HG02938 (cell line): Measurements from ENCODE around the gene RBM28.
"Not testable (repeated sequence)": the region's sequence is repeated elsewhere in the genome, so short reads cannot be mapped to it uniquely, and the experiment has no call there.

ENCODE experiments used
- ATAC-seq: cut with Tn5 transposase; IDR thresholded peaks from one replicate; pipeline ENCODE4 v1.9.1; 2021; ENCODE audit warnings: mild to moderate bottlenecking, moderate library complexity; ENCODE audit not compliant: unreplicated experiment

The RBM28 gene

DNA sequence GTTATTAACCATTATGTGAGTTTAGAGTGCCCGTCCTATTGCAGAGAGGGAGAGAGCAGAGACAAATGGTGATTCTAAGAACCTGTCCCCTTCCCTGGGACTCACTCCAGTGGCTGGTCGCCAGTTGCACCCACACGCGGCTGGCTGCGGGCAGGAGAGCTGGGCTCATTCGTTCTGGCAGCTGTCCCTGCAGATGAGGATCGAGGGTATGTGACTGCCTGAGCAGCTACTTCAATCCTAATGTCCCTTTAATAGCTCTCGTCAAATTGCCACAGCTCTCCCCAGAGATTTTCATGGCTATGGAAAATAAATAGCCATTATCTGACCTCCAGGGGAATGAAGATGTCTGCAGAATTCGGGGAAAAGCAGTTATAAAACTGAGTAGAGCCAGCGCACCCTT, 41.6 kb downstream of the RBM28 start:
- no peak for ATAC-seq

DNA sequence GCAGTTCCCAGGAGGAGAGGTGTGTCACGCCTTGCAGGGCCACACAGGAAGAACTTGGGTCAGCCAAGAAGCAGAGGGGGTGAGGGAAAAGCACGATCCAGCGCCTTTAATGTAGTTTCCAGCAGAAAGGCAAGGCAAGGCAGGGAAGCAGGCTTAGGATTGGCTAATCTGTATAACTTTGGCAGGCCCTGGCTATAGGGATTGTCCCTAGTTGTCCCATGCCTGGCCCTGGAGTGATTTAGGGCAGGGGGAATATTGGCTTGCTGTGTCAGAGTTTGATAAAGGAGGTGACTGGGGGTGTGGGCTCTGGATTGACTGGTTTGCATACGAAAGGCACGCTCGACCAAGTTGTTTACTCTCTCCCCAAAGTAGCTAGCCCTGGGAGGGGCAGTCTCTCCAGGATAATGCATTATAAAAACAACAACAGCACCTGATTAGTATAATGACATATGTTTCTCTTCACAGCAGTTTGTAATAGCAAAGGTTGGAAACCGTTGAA, 44.5 kb downstream of the RBM28 start:
- ATAC-seq = no peak

DNA sequence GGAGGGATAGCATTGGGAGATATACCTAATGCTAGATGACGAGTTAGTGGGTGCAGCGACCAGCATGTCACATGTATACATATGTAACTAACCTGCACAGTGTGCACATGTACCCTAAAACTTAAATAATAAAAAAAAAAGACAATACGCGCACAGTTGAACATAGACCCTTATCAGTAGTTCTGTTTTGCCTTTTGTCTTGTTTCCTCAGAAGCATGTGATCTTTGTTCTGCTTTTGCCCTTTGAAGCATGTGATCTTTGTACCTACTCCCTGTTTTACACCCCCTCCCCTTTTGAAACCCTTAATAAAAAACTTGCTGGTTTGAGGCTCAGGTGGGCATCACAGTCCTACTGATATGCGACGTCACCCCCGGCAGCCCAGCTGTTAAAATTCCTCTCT, 45.7 kb downstream of the RBM28 start:
- ATAC-seq = not testable (repeated sequence)

DNA sequence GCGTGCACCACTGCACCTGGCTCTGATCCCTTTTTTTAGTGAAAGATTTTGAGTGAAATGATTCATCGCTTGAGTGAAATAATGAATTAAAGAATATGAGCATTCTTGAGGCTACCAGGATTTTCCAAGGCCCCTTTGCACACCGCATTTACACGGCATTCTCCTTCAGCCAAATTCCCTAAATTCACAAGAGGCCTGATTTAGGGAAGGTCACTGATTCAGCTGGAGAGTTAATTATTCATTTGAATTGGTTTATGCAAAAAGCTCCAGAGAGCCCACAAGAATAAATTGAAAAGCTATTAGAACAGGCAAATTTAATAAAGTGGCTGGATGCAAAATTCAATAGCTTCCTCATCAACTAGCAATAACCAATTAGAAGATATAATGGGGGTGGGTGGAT, 56.2 kb downstream of the RBM28 start:
- ATAC-seq = no peak

DNA sequence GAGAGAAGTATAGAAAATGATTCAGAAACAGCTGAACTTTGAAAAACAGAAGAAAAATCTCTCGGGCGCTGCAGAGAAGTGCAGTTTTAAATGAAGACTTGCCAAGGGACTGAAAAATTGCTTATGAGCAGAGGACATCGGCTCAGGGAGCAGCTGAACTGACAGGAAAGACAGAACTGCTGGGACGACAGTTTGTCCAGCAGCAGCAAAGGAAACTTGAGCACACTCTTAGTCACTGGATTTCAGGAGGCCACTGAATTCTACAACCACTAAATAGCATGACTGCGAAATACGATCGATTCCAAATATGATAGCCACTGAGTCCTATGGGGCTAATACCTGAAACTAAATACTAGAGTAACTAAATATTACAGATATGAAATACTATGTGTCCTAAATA, 59.6 kb downstream of the RBM28 start:
- ATAC-seq = no peak

DNA sequence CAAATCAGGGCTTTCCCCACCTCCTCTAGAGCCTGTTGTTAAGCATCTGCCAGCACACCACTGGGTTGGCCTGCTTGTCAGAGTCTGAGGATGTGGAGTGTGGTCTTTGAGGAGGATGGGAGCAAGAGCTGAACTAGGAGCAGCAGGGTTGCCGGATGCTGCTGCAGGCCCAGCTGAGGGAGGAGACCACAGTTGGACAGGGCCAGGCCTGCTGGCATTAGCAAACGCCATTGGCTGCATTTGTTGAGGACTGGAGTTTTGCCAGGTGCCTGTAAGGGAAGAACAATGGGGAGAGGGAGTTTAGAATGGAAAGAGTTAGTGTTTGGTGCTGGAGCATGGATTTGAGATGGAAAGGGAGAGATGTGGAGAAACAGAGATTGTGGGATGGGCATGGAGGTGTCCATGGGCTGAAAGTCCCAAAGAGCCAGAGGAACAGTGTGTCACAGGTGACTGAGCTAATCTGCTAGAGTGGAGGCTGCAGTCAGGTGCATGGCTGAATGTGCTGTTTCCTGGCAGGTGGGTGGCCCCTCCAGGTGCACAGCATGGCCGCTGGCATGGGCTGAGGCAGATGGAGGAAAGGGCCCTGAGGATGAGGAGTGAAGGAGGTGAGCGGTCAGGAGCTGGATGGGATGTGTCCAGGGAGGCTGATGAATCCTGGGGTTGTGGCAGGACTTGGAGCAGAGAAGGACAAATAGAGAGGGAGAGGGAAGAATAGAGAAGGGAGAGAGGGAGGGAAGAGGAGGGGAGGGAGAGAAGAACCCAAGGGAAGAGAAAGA, 61.9 kb downstream of the RBM28 start:
- ATAC-seq = no peak

DNA sequence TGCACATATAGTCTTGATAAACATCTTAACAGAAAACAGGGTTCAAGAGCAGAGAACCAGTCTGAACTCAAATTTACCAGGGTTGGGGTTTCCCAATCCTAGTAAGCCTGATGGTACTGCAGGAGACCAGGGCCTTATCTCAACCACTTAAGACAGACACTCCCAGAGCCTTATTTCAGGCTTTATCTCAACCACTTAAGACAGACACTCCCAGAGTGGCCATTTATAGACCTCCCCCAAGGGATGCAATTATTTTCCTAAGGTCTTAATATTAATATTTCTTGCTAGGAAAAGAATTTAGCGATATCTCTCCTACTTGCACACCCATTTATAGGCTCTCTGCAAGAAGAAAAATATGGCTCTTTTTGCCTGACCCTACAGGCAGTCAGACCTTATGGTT, 63.3 kb downstream of the RBM28 start:
- ATAC-seq = not testable (repeated sequence)

DNA sequence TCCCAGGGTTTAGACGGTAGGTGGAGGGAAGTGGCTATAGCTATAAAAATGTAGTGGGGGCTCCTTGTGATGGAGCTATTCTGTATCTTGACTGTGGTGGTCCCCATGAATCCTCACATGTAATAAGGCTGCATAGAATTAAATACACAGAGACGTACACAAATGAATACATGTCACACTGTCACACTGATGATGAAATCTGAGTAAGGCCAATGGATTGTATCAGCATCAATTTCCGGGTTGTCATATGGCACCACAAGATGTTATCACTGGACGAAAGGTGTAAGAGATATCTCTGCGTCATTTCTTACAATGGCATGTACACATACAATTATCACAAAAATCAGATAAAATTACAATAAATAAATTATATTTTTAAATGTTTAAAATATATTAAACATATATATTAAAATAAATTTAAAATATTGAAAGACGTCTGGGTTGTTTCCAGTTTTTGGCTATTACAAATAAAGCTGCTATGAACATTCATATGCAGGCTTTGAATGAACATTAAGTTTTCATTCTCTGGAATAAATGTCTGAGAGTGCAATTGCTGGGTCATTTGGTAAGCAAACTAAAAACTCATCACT, 64.5 kb downstream of the RBM28 start:
- ATAC-seq = no peak

DNA sequence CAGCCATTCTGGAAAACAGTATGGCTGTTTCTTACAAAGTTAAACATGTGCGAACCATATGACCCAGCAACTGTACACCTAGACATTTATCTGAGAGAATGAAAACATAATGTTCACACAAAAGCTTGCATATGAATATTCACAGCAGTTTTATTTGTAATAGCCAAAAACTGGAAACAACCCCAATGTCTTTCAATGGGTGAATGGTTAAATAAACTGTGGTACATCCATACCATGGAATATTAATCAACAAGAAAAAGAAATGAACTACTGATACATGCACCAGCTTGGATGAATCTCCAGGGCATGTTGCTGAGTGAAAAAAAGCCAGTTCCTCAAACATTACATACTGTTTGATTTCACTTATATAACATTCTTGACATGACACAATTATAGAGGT, 65.3 kb downstream of the RBM28 start:
- ATAC-seq = no peak

DNA sequence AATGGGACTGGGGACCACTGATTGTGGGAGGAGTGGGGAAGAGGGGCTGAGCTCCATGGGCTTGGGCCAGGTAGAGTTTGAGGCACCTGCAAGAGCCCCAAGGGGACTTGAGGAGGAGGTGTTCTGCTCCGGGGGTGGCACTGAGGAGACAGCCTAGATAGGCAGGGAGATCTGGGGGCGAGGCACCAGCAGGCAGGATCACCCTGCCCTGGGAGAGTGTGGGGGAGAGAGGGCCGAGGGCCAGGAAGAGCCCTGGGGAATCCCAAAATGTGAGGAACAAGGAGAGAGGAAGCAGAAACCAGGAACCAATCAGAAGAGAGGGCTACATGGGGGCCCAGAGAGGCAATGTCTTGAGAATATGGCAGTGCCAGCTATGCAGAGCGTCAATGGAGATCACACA, 68.0 kb downstream of the RBM28 start:
- no peak for ATAC-seq

DNA sequence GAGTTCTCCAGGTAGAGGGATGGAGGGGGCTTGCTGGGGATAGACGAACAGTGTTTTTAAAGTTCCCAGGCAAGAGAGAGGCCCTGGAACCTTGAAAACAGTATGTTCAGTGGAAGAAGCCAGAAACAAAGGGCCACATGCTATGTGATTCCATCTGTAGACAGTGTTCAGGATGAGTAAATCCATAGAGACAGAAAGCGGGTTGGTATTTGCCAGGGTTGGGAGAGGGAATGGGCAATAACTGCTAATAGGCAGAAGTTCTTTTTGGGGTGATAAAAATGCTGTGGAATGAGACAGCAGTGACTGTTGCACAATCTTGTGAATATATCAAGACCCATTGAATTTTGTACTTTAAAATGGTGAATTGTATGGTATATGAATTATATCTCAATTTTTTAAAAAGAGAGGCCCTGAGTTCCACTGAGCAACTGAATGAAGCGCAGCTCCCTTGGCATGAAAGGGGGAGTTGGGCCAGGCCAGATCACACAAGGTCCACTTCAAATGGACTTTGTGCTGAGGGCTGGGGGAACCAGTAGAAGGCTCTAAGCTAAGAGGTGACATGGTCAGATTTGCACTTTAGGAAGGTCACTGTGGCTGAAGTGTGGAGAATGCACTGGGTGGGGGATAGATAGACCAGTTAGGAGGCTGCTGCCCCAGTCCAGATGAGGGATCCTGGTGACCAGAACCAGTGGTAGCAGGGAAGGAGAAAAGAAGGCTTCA, 68.7 kb downstream of the RBM28 start:
- no peak for ATAC-seq

DNA sequence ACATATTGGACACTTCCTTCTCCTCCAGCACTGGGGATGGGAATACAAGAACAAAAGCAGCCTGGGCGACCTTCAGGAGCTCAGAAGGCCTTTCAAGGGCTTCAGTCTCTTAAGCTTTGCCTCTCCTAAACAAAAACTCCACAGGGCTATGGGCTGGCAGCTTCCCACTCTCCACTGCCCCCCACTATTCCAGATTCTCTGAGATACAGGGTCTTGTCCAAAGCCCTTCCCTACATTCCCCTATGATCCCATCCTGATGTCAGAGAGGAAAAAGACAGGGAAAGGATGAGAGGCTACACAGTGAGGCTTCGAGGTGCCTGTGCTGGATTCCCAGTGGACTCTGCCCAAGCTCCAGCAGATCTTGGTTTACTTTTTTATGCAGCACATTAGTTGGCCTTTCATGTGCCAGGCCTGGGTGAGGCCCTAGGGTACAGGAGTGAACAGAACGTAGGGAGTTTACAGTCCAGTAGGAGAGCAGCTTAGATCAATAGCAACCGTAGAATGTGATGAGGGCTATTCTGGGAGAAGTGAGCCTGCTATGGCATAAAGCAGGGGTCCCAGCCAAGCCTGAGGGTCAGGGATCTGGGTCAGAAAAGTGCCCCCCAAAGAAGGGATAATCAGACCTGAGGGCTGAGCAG, 69.3 kb downstream of the RBM28 start:
- no peak for ATAC-seq

DNA sequence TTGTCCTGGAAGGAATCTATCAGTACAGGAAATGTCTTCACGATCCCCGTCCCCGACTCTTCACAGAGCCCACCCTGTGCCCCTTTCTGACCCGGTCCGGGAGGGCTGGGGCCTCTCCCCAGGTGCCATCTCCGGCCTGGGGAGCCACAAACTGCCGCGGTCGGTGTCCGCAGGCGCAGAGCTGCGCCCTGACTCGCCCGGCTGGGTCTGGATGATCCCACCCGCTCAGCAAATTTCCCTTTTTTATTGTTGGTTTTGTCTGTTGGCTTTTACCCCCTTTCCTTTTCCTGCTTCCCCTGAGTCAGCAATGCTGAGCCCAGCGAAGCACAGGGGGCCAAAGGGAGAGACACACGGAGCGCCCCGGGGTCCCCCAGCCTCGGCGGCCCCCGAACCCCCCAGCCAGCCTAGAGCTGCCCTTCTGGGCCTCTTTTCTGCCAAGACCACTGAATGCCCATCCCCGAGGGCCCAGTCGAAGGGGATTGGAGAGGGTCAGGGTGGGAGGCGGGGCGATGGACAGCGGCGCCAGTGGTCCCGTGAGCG, 71.7 kb downstream of the RBM28 start:
- no peak for ATAC-seq

DNA sequence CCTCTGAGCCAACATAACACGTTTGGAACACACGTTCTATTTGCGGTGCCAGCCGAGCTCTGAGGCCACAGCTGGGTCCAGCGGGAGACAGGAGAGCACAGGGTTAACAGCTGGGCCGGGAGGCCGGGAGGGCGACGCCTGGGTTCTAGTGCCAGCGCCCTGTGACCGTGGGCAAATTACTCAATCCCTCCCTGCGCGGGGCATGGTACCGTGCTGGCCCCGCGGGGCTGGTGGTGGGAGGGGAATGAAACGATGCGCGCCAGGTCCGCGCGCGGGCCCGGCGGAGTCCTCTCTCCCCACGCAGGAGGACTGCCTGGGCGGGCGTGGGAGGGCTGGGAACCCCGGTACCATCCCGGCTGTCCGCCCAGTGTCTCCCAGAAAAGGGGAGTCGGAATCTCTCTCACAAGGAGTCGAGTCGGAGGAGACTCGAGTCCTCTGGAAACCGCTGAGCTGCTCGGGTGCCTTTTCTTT, 72.2 kb downstream of the RBM28 start:
- ATAC-seq = no peak

DNA sequence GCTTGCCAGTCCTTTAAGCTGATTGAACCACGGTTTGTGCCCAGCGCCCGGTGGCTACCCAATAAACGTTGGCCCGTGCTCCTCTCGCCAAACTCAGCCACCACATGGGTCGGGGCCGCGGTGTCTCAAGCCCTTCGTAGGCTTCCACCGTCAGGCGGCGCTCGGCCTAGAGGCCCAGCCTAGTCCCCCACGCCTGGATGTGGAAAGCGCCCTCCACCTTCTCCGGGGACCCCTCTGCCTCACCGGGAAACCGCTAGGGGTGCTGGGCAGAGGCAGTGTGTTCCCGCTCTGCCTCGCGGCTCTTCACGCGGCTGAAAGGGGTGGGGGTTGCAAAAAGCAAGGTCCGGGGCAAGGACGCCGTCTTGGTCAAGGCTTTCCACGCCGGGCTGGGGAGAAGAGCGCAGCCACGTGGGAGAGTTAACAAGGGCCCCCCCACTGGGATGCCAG, 72.9 kb downstream of the RBM28 start:
- ATAC-seq = no peak

DNA sequence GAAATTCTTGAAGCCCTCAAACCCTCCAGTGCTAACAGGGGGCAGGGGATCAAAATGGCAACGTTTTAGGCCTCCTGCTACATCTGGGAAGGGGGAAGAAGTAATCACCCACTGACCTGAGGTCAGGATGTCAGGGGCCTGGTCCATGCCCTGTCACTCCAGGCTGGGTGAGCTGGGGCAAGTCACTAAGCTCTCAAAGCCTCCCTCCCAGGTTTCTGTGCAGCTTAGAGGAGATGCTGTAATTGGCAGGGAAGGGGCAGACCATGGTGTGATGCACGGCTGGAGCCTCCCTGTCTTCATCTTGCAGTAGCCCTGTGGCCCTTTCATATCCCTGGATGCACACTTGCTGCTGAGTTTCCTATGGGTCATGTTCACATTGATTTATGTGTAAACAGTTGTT, 75.5 kb downstream of the RBM28 start:
- no peak for ATAC-seq

DNA sequence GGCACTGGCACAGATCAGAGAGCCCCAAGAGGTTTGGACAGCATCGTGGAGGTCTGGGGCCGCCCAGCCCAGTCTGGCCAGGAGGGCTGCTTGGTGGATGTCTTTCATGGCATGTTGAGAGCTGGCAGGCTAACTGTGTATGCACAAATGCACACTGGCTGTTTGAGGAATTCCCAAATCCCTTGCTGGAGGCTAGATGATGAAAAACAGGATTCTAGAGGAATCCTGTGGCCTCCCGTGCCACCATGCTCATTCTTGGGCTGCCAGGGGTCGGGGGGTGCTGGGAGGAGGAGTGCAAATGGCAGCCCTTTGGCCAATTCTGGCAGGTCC, 76.1 kb downstream of the RBM28 start:
- no peak for ATAC-seq

DNA sequence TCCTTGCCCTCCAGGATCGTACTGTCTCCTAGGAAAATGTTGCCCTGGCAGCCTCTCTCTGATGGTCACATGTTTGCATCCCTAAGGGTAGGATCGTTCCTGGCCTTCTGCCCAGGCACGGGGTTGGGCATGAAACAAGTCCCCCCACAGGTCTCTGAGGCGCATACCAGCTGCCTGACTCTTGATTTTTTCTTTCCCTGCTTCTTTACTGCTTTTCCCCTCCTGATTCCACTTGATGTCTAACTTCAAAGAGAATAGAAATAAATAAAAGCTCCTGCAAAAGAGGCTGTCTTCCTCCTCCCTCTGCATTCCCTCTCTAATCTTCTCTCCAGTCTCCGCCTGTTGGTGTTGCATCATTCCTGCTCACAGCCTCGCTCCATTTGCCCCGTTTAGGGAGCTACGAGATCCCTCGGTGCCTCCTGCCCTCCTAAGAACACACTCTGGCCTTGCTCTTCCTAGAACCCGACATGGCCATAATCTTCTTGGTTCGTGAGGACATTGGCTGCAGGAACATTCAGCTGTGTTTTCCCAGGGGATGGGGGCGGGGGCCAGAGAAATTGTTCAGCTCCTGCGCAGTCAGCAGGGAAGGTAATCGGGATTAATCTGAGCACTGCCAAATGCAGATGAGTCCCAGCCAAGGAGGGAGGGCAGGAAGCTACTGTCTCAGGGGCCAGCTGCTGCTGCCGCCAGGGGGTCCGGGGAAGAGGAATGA, 76.7 kb downstream of the RBM28 start:
- ATAC-seq = no peak

DNA sequence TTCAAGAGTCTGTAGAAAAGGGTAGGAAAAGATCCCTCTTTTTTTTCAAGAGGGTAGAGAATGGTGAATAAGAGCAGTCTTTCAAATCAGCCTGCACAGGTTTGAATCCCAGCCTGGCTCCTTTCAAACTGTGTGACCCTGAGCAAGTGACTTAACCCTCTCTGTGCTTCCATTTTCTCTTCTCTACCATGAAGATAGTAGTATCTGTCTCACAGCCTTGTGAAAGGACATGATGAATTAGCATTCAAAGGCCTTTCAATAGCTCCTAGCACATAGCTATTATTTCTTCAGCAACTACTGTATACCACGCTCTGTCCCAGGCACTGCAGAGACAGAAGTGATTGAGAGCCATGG, 77.2 kb downstream of the RBM28 start:
- no peak for ATAC-seq

DNA sequence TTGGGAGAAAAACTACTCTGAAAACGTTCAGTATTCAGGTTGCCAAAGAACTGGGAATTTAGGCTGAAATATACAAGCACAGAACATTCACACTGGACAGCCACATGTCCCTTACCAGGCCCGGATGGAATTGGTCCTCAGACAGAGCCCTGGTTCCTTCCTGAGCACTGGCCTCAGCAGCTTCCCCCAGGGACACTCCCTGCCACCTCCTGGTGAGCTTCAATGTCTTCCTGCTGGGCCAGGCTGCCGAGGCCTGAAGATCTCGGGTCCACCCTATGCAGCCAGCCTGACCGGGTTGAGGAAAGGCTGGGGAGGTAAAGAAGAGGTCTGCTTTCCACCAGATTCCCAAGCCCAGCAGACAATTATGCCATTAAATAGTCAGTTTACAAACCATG, 77.8 kb downstream of the RBM28 start:
- no peak for ATAC-seq
